ENCODE data around the gene SERPINA5.
"Not testable (repeated sequence)": the region's sequence is repeated elsewhere in the genome, so short reads cannot be mapped to it uniquely, and the experiment has no call there.

The SERPINA5 gene

DNA sequence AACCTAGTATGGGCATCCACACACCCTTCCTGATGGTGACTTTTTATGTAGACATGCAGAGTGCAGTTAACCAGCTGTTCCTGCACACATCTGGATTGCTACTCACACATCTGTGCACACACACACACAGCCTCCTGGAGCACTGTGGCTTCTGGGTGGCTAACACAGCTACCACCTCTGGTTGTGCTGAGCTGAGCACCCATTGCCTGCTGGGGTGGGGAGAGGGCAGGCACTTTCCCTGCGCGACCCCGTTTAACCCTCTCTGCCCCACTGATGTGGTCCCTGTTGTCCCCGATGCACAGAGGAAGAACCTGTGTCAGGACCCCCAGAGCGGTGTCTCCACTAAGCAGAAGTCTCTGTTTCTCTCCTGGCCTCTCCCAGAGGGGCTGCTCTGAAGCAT, 16.6 kb downstream of the SERPINA5 start:
- Histone ChIP-seq H3K4me3 (ENCODE audit: low read length) (no peak overlapping the region), H3K4me1 (ENCODE audit: insufficient read depth, low read length) (peaks cover 5% of the 10 kb centered on the region; the same call in 1 of the 2 replicates), H3K27me3 (ENCODE audit: insufficient read depth, low read length) (no peaks in the 10 kb centered on the region), H3K9me3 (ENCODE audit: insufficient read depth, low read depth, low read length) (no peaks in the 10 kb centered on the region), H3K36me3 (ENCODE audit: insufficient read depth, low read depth, low read length) (no peaks in the 10 kb centered on the region), H3K27ac (ENCODE audit: low read length) (no peak overlapping the region), H3K9ac (ENCODE audit: low read depth, low read length) (no peak overlapping the region)

DNA sequence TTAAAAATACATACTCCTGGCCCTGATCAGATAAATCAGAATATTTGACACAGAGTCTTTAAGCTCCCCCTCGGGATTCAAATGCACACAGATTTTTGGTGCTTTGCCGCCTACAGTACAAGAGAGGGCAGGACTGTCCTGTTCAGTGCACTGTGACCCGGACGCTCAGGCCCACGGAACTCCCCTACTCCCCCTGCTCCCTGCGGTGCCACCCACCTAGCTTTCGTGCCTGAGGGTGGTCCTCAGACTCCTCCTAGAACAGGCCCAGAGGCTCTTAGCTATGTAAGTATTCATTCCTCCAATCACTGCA, 17.2 kb downstream of the SERPINA5 start:
- no peak overlapping the region for H3K9ac ChIP-seq (ENCODE audit: low read depth, low read length)
- no peak overlapping the region for H3K27ac ChIP-seq (ENCODE audit: low read length)
- no peaks in the 10 kb centered on the region for H3K9me3 ChIP-seq (ENCODE audit: insufficient read depth, low read depth, low read length)
- no peaks in the 10 kb centered on the region for H3K27me3 ChIP-seq (ENCODE audit: insufficient read depth, low read length)
- H3K36me3 ChIP-seq (ENCODE audit: insufficient read depth, low read depth, low read length) = no peaks in the 10 kb centered on the region
- H3K4me3 ChIP-seq (ENCODE audit: low read length) = no peak overlapping the region
- peaks cover 5% of the 10 kb centered on the region; the same call in 1 of the 2 replicates for H3K4me1 ChIP-seq (ENCODE audit: insufficient read depth, low read length)

DNA sequence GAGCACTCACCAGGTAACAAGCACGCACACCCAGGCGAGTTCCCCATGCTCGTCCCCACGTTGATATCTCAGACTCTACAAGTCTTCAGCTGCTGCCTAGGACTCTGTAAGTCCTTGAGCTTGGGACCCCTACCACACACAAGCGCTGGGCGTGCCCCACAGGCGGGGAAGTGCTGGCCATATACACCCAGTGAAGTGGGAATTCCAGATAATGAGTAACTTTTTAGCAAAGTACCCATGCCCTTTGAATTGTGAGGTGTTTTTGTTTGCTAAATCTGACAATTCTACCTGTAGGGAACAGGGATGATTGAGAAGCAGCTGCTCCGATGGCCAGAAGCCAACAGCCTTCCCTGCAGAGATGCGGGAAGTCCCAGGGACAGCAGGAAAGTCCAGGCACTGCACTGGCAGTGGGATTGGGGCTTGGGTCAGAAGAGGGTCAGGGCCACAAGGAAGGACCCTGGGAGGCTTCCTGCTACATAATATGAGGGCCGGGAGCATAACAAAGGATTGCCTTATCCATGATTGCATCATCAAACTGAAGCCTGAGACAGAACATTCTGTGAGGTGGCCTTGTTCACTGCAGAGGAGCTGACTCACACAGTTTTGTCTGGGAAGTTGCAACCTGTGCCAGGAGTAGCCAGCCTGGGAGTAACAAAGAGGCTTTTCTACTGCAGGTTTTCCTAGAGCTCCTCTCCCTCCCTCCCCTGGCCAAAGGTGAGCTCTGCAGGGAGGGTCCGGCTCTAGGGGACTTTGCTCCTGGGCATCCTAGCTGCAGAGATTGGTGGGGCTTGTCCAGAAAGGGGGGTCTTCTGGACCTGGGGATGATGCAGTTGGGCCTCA, 17.8 kb downstream of the SERPINA5 start:
- Histone ChIP-seq H3K36me3 (ENCODE audit: insufficient read depth, low read depth, low read length) (no peaks in the 10 kb centered on the region), H3K4me3 (ENCODE audit: low read length) (no peak overlapping the region), H3K27me3 (ENCODE audit: insufficient read depth, low read length) (no peaks in the 10 kb centered on the region), H3K9ac (ENCODE audit: low read depth, low read length) (no peak overlapping the region), H3K4me1 (ENCODE audit: insufficient read depth, low read length) (peaks cover 5% of the 10 kb centered on the region; the same call in 1 of the 2 replicates), H3K27ac (ENCODE audit: low read length) (no peak overlapping the region), H3K9me3 (ENCODE audit: insufficient read depth, low read depth, low read length) (no peaks in the 10 kb centered on the region)

DNA sequence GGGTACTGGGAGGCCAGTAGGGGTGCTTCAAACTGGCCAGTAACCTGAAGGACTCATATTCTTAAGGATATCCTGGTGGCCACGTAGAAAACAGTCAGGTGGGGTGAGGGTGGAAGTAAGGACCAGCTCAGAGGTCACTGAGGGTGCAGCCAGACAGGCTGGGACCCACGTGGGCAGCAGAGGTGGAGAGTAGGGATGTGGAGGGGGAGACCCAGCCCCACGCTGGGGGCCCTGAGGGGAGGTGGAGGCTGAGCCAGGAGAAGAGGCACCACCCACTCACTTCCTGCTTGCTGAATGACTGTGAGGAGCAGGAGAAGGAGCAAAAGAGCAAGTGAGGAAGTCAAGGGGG, 18.4 kb downstream of the SERPINA5 start:
- Histone ChIP-seq H3K27ac (ENCODE audit: low read length) (no peak overlapping the region), H3K27me3 (ENCODE audit: insufficient read depth, low read length) (no peaks in the 10 kb centered on the region), H3K4me3 (ENCODE audit: low read length) (no peak overlapping the region), H3K36me3 (ENCODE audit: insufficient read depth, low read depth, low read length) (no peaks in the 10 kb centered on the region), H3K9me3 (ENCODE audit: insufficient read depth, low read depth, low read length) (no peaks in the 10 kb centered on the region), H3K4me1 (ENCODE audit: insufficient read depth, low read length) (peaks cover 5% of the 10 kb centered on the region; the same call in 1 of the 2 replicates), H3K9ac (ENCODE audit: low read depth, low read length) (no peak overlapping the region)

DNA sequence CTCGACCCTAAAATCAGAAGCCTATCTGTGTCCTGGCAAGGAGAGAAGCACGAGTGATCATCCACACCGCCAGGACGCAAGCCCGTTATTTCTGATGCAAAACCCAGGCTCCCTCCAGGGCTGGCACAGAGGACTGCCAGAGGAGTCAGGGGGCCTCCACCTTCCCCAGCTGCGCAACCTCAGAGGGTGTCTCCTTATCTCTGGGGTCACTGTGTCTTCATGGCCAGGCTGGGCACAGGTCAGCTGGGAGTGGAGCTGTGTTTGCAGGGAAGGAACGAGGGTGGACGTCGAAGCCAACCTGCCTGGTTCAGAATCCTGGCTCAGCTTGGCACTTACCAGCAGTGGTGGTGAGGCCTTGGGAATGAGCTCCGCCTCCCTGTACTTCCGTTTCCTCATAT, 18.9 kb downstream of the SERPINA5 start:
- H3K9ac ChIP-seq (ENCODE audit: low read depth, low read length) = no peak overlapping the region
- peaks cover 5% of the 10 kb centered on the region; the same call in 1 of the 2 replicates for H3K4me1 ChIP-seq (ENCODE audit: insufficient read depth, low read length)
- H3K27ac ChIP-seq (ENCODE audit: low read length) = no peak overlapping the region
- no peak overlapping the region for H3K4me3 ChIP-seq (ENCODE audit: low read length)
- H3K36me3 ChIP-seq (ENCODE audit: insufficient read depth, low read depth, low read length) = no peaks in the 10 kb centered on the region
- no peaks in the 10 kb centered on the region for H3K9me3 ChIP-seq (ENCODE audit: insufficient read depth, low read depth, low read length)
- H3K27me3 ChIP-seq (ENCODE audit: insufficient read depth, low read length) = no peaks in the 10 kb centered on the region

DNA sequence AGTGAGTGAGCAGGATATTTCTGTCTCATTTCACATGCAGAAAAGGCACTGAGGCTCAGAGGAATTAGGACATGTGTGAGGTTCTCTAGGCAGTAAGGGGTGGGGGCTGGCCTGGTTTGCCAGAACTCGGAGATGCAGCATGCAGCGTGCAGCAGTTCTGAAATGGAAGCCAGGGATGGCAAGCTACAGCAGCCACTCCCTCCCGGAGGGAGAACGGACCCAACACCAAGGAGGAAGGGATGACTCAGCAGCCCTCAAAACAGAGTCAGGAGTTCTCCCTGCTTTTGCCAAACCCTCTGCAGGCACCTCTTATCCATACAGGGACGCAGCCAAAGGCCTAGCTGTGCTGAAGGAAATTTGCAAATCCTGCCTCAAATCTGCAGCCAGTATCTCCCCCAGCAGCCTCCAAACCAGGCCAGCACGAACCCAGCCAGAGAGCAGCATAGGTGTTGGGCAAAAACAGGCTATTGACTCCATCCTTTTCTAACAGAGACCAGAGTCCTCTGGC, 20.7 kb downstream of the SERPINA5 start:
- no peaks in the 10 kb centered on the region for H3K9me3 ChIP-seq (ENCODE audit: insufficient read depth, low read depth, low read length)
- H3K27ac ChIP-seq (ENCODE audit: low read length) = no peak overlapping the region
- H3K27me3 ChIP-seq (ENCODE audit: insufficient read depth, low read length) = no peaks in the 10 kb centered on the region
- H3K4me1 ChIP-seq (ENCODE audit: insufficient read depth, low read length) = peaks cover 5% of the 10 kb centered on the region; the same call in 1 of the 2 replicates
- H3K9ac ChIP-seq (ENCODE audit: low read depth, low read length) = no peak overlapping the region
- no peak overlapping the region for H3K4me3 ChIP-seq (ENCODE audit: low read length)
- H3K36me3 ChIP-seq (ENCODE audit: insufficient read depth, low read depth, low read length) = no peaks in the 10 kb centered on the region

DNA sequence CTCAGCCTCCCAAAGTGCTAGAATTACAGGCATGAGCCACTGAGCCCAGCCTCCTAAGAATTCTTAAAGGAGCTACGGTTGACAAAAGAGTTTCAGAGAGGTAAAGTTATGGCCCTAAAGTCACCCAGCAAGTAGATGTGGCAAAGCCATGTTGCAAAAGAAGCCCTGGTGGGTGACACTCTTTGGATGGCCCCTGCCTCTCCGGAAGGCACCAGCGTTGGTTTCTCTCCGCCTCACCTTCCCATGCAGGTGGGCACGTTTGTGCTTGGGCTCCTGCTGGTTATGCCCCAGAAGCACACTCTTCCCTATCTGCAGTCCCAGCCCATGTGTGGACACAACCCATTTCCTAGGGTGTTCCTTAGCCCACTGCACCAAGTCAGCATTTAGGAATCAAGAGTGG, 21.5 kb downstream of the SERPINA5 start:
- Histone ChIP-seq H3K36me3 (ENCODE audit: insufficient read depth, low read depth, low read length) (no peaks in the 10 kb centered on the region), H3K27ac (ENCODE audit: low read length) (no peak overlapping the region), H3K9ac (ENCODE audit: low read depth, low read length) (no peak overlapping the region)

DNA sequence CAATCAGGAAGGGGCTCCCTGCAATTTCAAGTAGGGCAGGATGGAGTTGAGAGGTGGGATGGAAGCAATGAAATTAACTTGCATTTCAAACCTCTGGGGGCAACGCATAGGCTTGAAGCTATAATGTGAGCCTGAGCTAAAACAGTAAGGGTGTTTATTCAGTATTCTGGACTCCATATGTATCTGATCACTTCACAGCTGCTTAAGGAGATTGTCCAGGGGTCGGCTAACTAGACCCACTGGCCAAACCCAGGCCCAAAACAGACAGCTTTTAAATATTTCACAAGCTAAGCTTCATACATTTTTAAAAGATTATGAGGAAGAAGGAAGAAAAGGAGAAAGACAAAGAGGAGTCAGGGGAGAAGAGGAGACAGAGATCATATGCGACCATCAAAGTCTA, 24.1 kb downstream of the SERPINA5 start:
- Histone ChIP-seq H3K4me1 (ENCODE audit: insufficient read depth, low read length) (no peaks in the 10 kb centered on the region), H3K9ac (ENCODE audit: low read depth, low read length) (no peak overlapping the region), H3K9me3 (ENCODE audit: insufficient read depth, low read depth, low read length) (no peaks in the 10 kb centered on the region), H3K27ac (ENCODE audit: low read length) (no peak overlapping the region), H3K27me3 (ENCODE audit: insufficient read depth, low read length) (no peaks in the 10 kb centered on the region), H3K36me3 (ENCODE audit: insufficient read depth, low read depth, low read length) (no peaks in the 10 kb centered on the region), H3K4me3 (ENCODE audit: low read length) (no peak overlapping the region)

More for the DNA sequence above, 21.5 kb downstream of the SERPINA5 start:
- Histone ChIP-seq H3K4me1 (ENCODE audit: insufficient read depth, low read length) (peaks cover 5% of the 10 kb centered on the region; the same call in 1 of the 2 replicates), H3K9me3 (ENCODE audit: insufficient read depth, low read depth, low read length) (no peaks in the 10 kb centered on the region), H3K4me3 (ENCODE audit: low read length) (no peak overlapping the region), H3K27me3 (ENCODE audit: insufficient read depth, low read length) (no peaks in the 10 kb centered on the region)

DNA sequence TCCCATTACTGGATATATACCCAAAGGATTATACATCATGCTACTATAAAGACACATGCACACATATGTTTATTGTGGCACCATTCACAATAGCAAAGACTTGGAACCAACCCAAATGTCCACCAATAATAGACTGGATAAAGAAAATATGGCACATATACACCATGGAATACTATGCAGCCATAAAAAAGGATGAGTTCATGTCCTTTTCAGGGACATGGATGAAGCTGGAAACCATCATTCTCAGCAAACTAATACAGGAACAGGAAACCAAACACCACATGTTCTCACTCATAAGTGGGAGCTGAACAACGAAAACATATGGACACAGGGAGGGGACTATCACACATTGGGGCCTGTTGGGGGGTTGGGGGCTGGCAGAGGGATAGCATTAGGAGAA, 27.7 kb downstream of the SERPINA5 start:
- not testable (repeated sequence) for H3K4me3 ChIP-seq (ENCODE audit: low read length); H3K27me3 ChIP-seq (ENCODE audit: insufficient read depth, low read length); H3K27ac ChIP-seq (ENCODE audit: low read length); H3K9ac ChIP-seq (ENCODE audit: low read depth, low read length); H3K36me3 ChIP-seq (ENCODE audit: insufficient read depth, low read depth, low read length); H3K9me3 ChIP-seq (ENCODE audit: insufficient read depth, low read depth, low read length); H3K4me1 ChIP-seq (ENCODE audit: insufficient read depth, low read length)

DNA sequence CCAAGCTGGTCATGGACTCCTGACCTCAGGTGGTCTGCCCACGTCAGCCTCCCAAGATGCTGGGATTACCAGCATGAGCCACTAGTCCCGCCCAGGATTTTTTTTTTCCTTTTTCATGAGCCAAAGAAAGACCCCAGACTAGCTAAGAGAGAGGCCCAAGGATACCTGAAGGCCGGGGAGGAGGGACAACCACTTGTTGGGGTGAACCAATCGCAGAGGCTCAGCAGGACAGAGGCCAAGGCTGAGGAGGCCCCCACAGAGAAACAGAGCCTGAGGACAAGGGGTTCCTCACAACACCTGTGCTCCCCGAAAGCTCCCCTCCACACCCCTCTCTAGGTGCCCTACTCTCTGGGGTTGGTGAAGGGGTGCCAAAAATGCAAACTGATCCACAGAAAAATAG, 30.0 kb downstream of the SERPINA5 start:
- Histone ChIP-seq H3K9me3 (ENCODE audit: insufficient read depth, low read depth, low read length) (no peaks in the 10 kb centered on the region), H3K9ac (ENCODE audit: low read depth, low read length) (no peak overlapping the region), H3K4me1 (ENCODE audit: insufficient read depth, low read length) (no peaks in the 10 kb centered on the region), H3K27me3 (ENCODE audit: insufficient read depth, low read length) (no peaks in the 10 kb centered on the region), H3K36me3 (ENCODE audit: insufficient read depth, low read depth, low read length) (no peaks in the 10 kb centered on the region), H3K27ac (ENCODE audit: low read length) (no peak overlapping the region), H3K4me3 (ENCODE audit: low read length) (no peak overlapping the region)

DNA sequence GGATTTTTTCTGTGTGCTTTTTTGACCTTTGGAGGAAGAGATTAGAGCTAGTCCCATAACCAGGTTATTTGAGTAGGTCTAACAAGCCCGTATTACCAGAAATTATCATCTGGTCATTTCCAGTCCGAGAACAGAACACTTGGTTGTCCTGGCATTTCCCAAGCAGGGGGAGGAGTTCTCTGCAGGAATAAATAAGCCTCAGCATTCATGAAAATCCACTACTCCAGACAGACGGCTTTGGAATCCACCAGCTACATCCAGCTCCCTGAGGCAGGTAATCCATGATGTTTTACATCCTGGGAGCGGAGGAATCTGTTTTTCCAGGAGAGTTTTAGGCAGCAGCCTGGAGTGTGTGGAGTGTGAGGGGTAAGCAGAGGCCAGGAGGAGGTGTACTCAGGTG, 30.9 kb downstream of the SERPINA5 start, which contains the start of gene SERPINA3:
TSS of gene SERPINA3 (plus strand) at position 218 of the 400 bp plus-strand sequence. CDS start 2,051 bp downstream, outside the sequence.
- no peaks in the 10 kb centered on the region for H3K4me1 ChIP-seq (ENCODE audit: insufficient read depth, low read length)
- H3K9me3 ChIP-seq (ENCODE audit: insufficient read depth, low read depth, low read length) = peaks cover 4% of the 10 kb centered on the region; the same call in 1 of the 2 replicates
- H3K36me3 ChIP-seq (ENCODE audit: insufficient read depth, low read depth, low read length) = no peaks in the 10 kb centered on the region
- no peak within 1 kb of the TSS for H3K9ac ChIP-seq (ENCODE audit: low read depth, low read length)
- H3K27me3 ChIP-seq (ENCODE audit: insufficient read depth, low read length) = no peaks in the 10 kb centered on the region
- no peak within 1 kb of the TSS for H3K27ac ChIP-seq (ENCODE audit: low read length)
- no peak within 1 kb of the TSS for H3K4me3 ChIP-seq (ENCODE audit: low read length)
